GM21786 (cell line): ENCODE measurements around the gene GET4.
"Not testable (repeated sequence)": the region's sequence is repeated elsewhere in the genome, so short reads cannot be mapped to it uniquely, and the experiment has no call there.

Experiments
- ATAC-seq: cut with Tn5 transposase; IDR thresholded peaks from one replicate; pipeline ENCODE4 v1.9.1; 2021; ENCODE audit not compliant: unreplicated experiment

Gene GET4

GRCh38 chr7:913736-914520 is 37.6 kb downstream of the GET4 start:
- ATAC-seq: no peak

GRCh38 chr7:914521-915194 is 38.3 kb downstream of the GET4 start:
- ATAC-seq: no peak

GRCh38 chr7:915291-916218 is 39.2 kb downstream of the GET4 start:
- no peak for ATAC-seq

- no peak for ATAC-seq
Observed at GRCh38 chr7:916291-916941, 40.1 kb downstream of the GET4 start.

GRCh38 chr7:917255-918117 is 41.1 kb downstream of the GET4 start:
- ATAC-seq: no peak

GRCh38 chr7:918118-918425 is 41.7 kb downstream of the GET4 start:
- ATAC-seq: no peak

GRCh38 chr7:918441-919113 is 42.2 kb downstream of the GET4 start:
- ATAC-seq: no peak

GRCh38 chr7:919114-919442 is 42.7 kb downstream of the GET4 start:
- ATAC-seq: no peak

GRCh38 chr7:919924-920341 is 43.6 kb downstream of the GET4 start:
- ATAC-seq: no peak

GRCh38 chr7:920351-921070 is 44.2 kb downstream of the GET4 start:
- ATAC-seq: no peak

- ATAC-seq: no peak
Observed at GRCh38 chr7:921071-921461, 44.7 kb downstream of the GET4 start.

- ATAC-seq: no peak
Observed at GRCh38 chr7:921581-922333, 45.4 kb downstream of the GET4 start.

GRCh38 chr7:922334-923107 is 46.2 kb downstream of the GET4 start:
- no peak for ATAC-seq

- peak; percentile 79 for ATAC-seq
Observed at GRCh38 chr7:923108-924041, 47.0 kb downstream of the GET4 start.

GRCh38 chr7:924042-924441 is 47.7 kb downstream of the GET4 start:
- not testable (repeated sequence) for ATAC-seq

- peak; percentile 55 for ATAC-seq
Observed at GRCh38 chr7:924541-925231, 48.3 kb downstream of the GET4 start.
